ENCODE results near the gene CRP. TPM values are rescaled to one million over a fixed set of nuclear protein-coding genes. Genes with fewer than 3 reads are reported as not detected.

Gene CRP
- total and polyA plus RNA-seq, 2 of the 4 experiments (the other 2 are of a cell fraction) = not detected

- Histone ChIP-seq H3K4ac (ENCODE audit: low read depth, low read length) (no peak overlapping the region), H2BK5ac (ENCODE audit: low read depth, low read length, poor library complexity, severe bottlenecking) (no peak overlapping the region), H3K36me3 (ENCODE audit: control insufficient read depth, insufficient read depth, low read length) (no peaks in the 10 kb centered on the region), H4K20me1 (ENCODE audit: insufficient read depth, low read length) (no peaks in the 10 kb centered on the region), H3K9ac (ENCODE audit: low read depth, low read length) (no peak overlapping the region), H4K91ac (ENCODE audit: insufficient read depth, low read depth, low read length) (no peak overlapping the region), H4K5ac (ENCODE audit: low read depth, low read length) (no peak overlapping the region), H3K9me1 (ENCODE audit: insufficient read depth, low read length) (no peaks in the 10 kb centered on the region), H2AFZ (replicated peaks; ENCODE audit: low read length, poor library complexity) (no peak overlapping the region), H3K79me1 (ENCODE audit: low read depth in 1 of 2, low read length in 2 of 2) (no peaks in the 10 kb centered on the region), H2AK5ac (ENCODE audit: low read depth, low read length) (no peak overlapping the region), H3K4me3 (ENCODE audit: insufficient read depth, low read depth, low read length) (no peak overlapping the region), H2BK120ac (ENCODE audit: low read depth, low read length) (no peak overlapping the region), H3K4me1 (ENCODE audit: control insufficient read depth, insufficient read depth, low read length) (no peaks in the 10 kb centered on the region), H3K14ac (replicated peaks; ENCODE audit: low read depth, low read length) (no peak overlapping the region), H3K23ac (ENCODE audit: low read depth, low read length) (no peak overlapping the region), H3K18ac (ENCODE audit: low read depth, low read length) (no peak overlapping the region), H3K27ac (ENCODE audit: insufficient read depth, low read length) (no peak overlapping the region), H2BK20ac (ENCODE audit: low read depth, low read length) (no peak overlapping the region), H3K9me3 (ENCODE audit: control insufficient read depth, insufficient read depth, low read length) (no peaks in the 10 kb centered on the region; the same call in 1 of the 2 replicates), H3K4me2 (ENCODE audit: low read depth, low read length) (no peak overlapping the region), H2BK15ac (ENCODE audit: low read depth, low read length) (no peak overlapping the region), H3K27me3 (ENCODE audit: control insufficient read depth, insufficient read depth, low read length) (no peaks in the 10 kb centered on the region), H3K56ac (ENCODE audit: extremely low read depth, insufficient read depth, low read length) (no peak overlapping the region), H2AK9ac (replicated peaks; ENCODE audit: low read depth, low read length, poor library complexity) (no peak overlapping the region), H4K8ac (ENCODE audit: low read depth in 2 of 2, low read length in 2 of 2) (no peak overlapping the region)
- TF ChIP-seq MXI1 (IDR thresholded peaks at IDR 0.05; ENCODE audit: borderline replicate concordance, low read depth, low read length) (no peak), CTCF (conservative IDR thresholded peaks at IDR 0.05; ENCODE audit: low read depth, low read length) (no peak), FOS (IDR thresholded peaks at IDR 0.05; ENCODE audit: low read depth, low read length) (no peak), CEBPB (IDR thresholded peaks at IDR 0.05; ENCODE audit: low read depth, low read length) (no peak), POLR2A (IDR thresholded peaks at IDR 0.05; ENCODE audit: low read depth, low read length) (no peak), CHD1 (IDR thresholded peaks at IDR 0.05; ENCODE audit: low read depth, low read length) (no peak), RCOR1 (IDR thresholded peaks at IDR 0.05; ENCODE audit: insufficient replicate concordance, low read length) (no peak), ELK1 (IDR thresholded peaks at IDR 0.05; ENCODE audit: borderline replicate concordance, low read depth, low read length) (no peak), MAZ (IDR thresholded peaks at IDR 0.05; ENCODE audit: borderline replicate concordance, low read depth, low read length) (no peak)
- dilution Hi-C loops (cut with HindIII; ENCODE audit: low sequenced_read_pairs, unreplicated experiment) (no loop called here), intact Hi-C loops (cut with micrococcal nuclease) (no loop called here), in situ Hi-C loops (cut with MboI; ENCODE audit: low sequenced_read_pairs) (no loop called here)
- DNase-seq = no peak
- POLR2A ChIA-PET (ENCODE audit: unreplicated experiment) = no interaction called here
- CTCF ChIA-PET = no interaction called here
- ATAC-seq (ENCODE audit: low read depth) = no peak
- no TSS peak for BruUV-seq (replicated peaks)
- WGBS, 2 experiments (ENCODE audit: extremely low coverage in 2 of 2, insufficient read length in 1 of 2) = no CpG with 5 or more reads among the region's 2 CpGs
These were observed 50.8 kb downstream of the CRP start for GRCh38 chr1:159663552-159663951.

All from IMR-90 (cell line).